GM18498 (cell line): ENCODE measurements around the gene NDUFS8.
A peak's percentile ranks its signal among the peaks of the same experiment; 100 is the strongest.

ENCODE experiments used
- ATAC-seq: cut with Tn5 transposase; IDR thresholded peaks from one replicate; pipeline ENCODE4 v1.9.1; 2021; ENCODE audit warnings: mild to moderate bottlenecking, moderate library complexity; ENCODE audit not compliant: unreplicated experiment

Gene NDUFS8

DNA sequence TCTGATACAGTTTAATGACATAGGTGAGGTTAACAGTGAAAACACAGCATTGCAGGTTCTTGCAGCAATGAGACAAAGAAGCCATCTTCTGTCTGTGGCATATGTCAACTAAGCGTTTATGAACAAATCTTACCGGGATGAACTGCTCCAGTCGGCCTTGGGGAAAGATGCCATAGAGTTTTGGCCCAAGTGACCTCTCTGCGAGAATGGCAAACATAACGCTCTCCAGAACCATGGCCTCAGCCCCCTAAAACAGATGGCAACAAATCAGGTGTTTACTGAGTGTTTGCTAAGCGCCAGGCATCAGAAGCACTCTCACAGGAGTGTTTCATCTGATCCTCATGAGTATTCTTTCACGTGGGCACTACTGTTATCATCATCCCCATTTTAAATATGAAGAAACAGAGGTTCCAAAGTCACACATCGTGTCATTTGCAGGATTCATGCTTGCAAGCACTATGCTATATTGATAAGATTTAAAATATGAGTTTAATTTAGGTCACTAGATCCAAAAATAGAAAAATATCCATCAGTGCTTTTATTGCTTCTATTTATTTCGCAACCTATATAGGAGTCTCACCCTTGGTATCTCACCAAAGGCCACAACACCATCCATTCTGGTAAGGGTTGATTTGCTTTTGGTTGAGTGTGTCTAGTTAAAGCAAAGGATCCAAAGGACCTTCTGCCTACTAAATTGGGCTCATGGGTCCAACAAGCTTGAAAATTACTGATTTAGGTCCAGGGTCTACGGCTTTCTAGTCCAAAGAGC, 44.3 kb downstream of the NDUFS8 start:
- ATAC-seq = no peak

GRCh38 chr11:68076371-68077042, 46.0 kb downstream of the NDUFS8 start:
- no peak for ATAC-seq

DNA sequence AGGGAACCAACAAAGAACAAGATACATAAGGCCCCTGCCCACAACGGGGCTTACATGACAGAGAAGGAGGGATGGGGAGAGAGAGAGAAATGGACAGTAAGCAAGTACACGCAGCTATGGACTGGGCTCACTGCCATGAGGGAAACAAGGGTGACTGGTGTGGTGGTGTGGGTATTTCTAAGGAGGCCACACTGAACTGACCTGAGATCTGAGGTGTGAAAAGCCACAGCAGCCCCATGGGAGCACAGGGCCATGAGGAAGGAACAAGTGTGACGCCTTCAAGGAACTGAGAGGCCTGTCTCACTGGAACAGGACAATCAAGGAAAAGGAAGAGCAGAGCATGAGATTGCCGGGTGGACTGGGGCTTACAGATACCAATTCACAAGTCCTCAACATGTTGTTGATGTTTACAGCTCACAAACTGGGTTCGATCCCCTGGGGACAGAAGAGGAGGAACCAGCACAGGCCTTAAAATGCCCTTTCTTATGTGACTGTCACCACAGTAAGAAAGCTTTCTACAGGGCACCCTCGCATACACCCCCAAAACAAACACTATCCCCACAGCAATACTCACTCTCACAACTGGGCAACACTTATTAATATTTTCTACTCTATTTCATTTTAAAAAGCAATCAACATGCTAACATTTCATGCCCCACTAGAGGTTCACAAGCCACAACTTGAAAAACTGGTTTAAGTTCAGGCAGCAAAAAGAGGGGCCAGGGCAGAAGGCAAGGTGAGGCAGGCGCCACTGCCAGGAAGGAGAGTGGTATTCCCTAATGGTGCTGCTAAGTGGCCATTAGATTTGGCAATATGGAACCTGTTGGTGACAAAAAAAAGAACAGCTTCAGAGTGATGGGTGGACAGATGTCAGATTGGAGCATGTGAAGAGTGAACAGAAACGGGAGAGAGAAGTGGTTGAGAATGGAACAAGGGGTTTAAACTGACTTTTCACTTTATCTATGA, 47.4 kb downstream of the NDUFS8 start:
- peak; percentile 61 for ATAC-seq

- no peak for ATAC-seq
Observed at GRCh38 chr11:68080860-68081259, 50.4 kb downstream of the NDUFS8 start.

DNA sequence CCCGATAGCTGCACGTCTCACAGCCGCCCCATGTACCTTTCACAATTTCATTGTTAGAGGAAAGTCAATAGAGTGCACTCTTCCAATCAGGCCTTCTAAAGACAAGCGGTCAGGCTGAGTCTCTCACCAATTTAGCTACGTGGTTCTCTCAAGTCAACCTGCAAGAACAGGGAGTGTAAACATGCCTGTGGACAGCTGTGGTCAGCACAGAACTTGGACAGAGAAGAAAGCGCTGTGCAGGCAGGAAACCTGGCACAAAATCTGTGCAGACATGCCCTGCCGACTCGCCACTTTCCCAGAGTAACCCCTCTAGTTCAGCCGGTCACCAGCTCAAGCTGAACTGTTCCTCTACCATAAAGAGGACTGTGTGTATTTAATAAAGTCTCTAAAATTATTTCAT, 51.2 kb downstream of the NDUFS8 start:
- ATAC-seq = no peak

GRCh38 chr11:68082481-68082880, 52.0 kb downstream of the NDUFS8 start:
- ATAC-seq = no peak

DNA sequence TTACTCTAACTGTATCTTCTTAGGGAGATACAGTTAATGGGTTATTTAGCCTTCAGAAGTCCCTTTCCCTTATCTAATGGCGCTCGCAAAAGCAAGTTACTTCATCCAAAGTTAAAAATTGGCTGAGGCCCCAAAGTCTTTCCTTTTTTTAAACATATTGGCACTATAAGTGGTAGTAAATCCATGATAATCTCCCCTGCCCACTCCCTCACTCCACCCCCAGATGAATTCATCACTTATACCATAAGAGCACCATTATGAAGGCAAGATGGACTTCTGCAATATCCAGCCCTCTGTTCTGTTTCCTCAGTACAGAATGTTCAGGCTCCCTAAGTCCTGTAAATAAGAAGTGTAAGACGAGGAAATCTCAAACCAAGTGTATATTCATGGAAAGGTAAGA, 53.0 kb downstream of the NDUFS8 start:
- no peak for ATAC-seq
